GM12874 (cell line): ENCODE measurements around the gene TFF1.

ENCODE experiments used
- CTCF ChIP-seq: IDR thresholded peaks from 2 replicates; pipeline ENCODE4 v1.5.1; 2011; ENCODE audit warnings: low read depth, mild to moderate bottlenecking, control low read depth, low read length, moderate library complexity; ENCODE audit not compliant: insufficient read depth

The TFF1 gene

GRCh38 chr21:42404539-42404938 is 38.2 kb upstream of the TFF1 start:
- no peak for TF ChIP-seq CTCF

- TF ChIP-seq CTCF, result no peak
Measured at GRCh38 chr21:42403611-42404231, 37.4 kb upstream of the TFF1 start, which contains the start of gene UBASH3A. Gene UBASH3A (plus strand): TSS chr21:42403902. CDS start chr21:42403946, 44 bp downstream.

- TF ChIP-seq CTCF, result no peak
Measured at GRCh38 chr21:42401820-42402251, 35.5 kb upstream of the TFF1 start.

GRCh38 chr21:42401154-42401553 is 34.8 kb upstream of the TFF1 start:
- no peak for TF ChIP-seq CTCF

- TF ChIP-seq CTCF, result no peak
Measured at GRCh38 chr21:42400525-42400924, 34.2 kb upstream of the TFF1 start.

GRCh38 chr21:42398436-42399028 is 32.2 kb upstream of the TFF1 start:
- no peak for TF ChIP-seq CTCF

GRCh38 chr21:42397746-42398394 is 31.5 kb upstream of the TFF1 start:
- TF ChIP-seq CTCF, result no peak
